ENCODE data around the gene SLC6A6.

The SLC6A6 gene

GRCh38 chr3:14461748-14462324 is 59.4 kb downstream of the SLC6A6 start:
- H3K27me3 ChIP-seq (ENCODE audit: insufficient read depth, low read length): no peaks in the 10 kb centered on the region
- H3K9me3 ChIP-seq (ENCODE audit: low read length): no peaks in the 10 kb centered on the region
- H3K4me3 ChIP-seq (ENCODE audit: low read length): no peak overlapping the region

DNA sequence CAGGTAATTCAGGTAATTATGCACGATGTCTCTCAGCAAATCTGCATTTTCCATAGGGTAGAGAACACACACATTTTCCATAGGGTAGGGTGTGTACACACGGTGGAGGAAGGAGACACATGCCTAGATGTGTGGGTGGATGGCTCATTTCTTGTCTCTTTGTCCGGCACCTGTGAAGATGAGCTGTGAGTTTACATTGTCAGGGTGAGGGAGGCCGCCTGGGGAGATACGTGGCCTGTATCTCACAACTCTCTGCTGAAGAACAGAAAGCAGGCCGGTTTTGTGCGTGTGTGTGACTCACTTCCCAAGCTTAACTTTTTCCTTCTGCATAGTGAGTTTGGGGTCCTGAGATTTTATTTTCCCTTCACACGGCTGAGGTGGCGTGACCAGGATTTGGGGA is 60.3 kb downstream of the SLC6A6 start:
- H3K36me3 ChIP-seq (ENCODE audit: insufficient read depth, low read length): no peaks in the 10 kb centered on the region
- H3K9me3 ChIP-seq (ENCODE audit: low read length): no peaks in the 10 kb centered on the region
- H2AFZ ChIP-seq (ENCODE audit: low read depth, low read length): no peak overlapping the region
- no peaks in the 10 kb centered on the region for H3K27me3 ChIP-seq (ENCODE audit: insufficient read depth, low read length)
- peaks cover 12% of the 10 kb centered on the region for H3K4me1 ChIP-seq (ENCODE audit: insufficient read depth, low read length)
- H3K4me3 ChIP-seq (ENCODE audit: low read length): no peak overlapping the region

More at GRCh38 chr3:14461748-14462324, 59.4 kb downstream of the SLC6A6 start:
- Histone ChIP-seq H3K36me3 (ENCODE audit: insufficient read depth, low read length) (no peaks in the 10 kb centered on the region), H2AFZ (ENCODE audit: low read depth, low read length) (no peak overlapping the region), H3K4me1 (ENCODE audit: insufficient read depth, low read length) (peaks cover 12% of the 10 kb centered on the region)

- H3K36me3 ChIP-seq (ENCODE audit: insufficient read depth, low read length): no peaks in the 10 kb centered on the region
- no peak overlapping the region for H3K4me3 ChIP-seq (ENCODE audit: low read length)
- peaks cover 12% of the 10 kb centered on the region for H3K4me1 ChIP-seq (ENCODE audit: insufficient read depth, low read length)
- no peak overlapping the region for H2AFZ ChIP-seq (ENCODE audit: low read depth, low read length)
- H3K27me3 ChIP-seq (ENCODE audit: insufficient read depth, low read length): no peaks in the 10 kb centered on the region
- H3K9me3 ChIP-seq (ENCODE audit: low read length): no peaks in the 10 kb centered on the region
These were observed 61.1 kb downstream of the SLC6A6 start for GRCh38 chr3:14463330-14464140.

DNA sequence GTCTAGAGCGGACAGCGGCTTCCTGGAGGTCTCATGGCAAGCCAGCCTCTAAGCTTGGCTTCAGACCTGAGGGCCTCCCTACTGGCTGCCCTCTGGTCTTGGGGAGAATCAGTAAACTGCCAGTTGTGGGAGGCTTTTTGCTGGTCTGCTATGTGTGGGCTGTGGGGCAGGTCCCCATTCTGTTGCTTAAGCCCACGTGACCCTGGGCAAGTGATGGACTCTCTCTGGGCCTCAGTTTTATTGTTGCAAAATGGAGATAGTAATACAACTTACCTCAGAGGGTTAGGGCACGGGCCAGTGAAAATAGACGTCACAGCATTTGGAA is 61.7 kb downstream of the SLC6A6 start:
- no peaks in the 10 kb centered on the region for H3K36me3 ChIP-seq (ENCODE audit: insufficient read depth, low read length)
- no peaks in the 10 kb centered on the region for H3K9me3 ChIP-seq (ENCODE audit: low read length)
- no peak overlapping the region for H2AFZ ChIP-seq (ENCODE audit: low read depth, low read length)
- H3K4me1 ChIP-seq (ENCODE audit: insufficient read depth, low read length): peaks cover 12% of the 10 kb centered on the region
- no peak overlapping the region for H3K4me3 ChIP-seq (ENCODE audit: low read length)
- H3K27me3 ChIP-seq (ENCODE audit: insufficient read depth, low read length): no peaks in the 10 kb centered on the region

GRCh38 chr3:14464521-14464920 is 62.1 kb downstream of the SLC6A6 start:
- H3K9me3 ChIP-seq (ENCODE audit: low read length): no peaks in the 10 kb centered on the region
- H3K4me1 ChIP-seq (ENCODE audit: insufficient read depth, low read length): peaks cover 12% of the 10 kb centered on the region
- no peaks in the 10 kb centered on the region for H3K36me3 ChIP-seq (ENCODE audit: insufficient read depth, low read length)
- H2AFZ ChIP-seq (ENCODE audit: low read depth, low read length): no peak overlapping the region
- no peak overlapping the region for H3K4me3 ChIP-seq (ENCODE audit: low read length)
- H3K27me3 ChIP-seq (ENCODE audit: insufficient read depth, low read length): no peaks in the 10 kb centered on the region

DNA sequence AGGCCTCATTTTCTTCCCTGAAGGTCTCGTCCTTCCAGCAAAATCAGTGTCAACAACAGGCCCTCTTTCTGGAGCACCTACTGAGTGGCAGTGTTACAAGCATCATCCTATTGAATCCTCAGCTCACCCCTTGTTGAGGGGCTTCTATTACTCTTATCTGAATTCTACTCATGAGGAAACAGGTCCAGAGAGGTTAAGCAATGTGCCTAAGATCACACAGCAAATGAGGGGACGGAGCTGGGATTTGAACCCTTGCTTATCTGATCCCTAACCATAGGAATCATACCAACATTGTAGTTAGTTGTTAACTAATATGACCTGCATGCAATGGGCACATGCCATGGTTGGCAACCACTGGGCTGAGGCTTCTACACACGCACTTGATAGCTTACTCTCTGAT is 63.0 kb downstream of the SLC6A6 start:
- Histone ChIP-seq H3K4me1 (ENCODE audit: insufficient read depth, low read length) (peaks cover 12% of the 10 kb centered on the region), H3K36me3 (ENCODE audit: insufficient read depth, low read length) (no peaks in the 10 kb centered on the region), H3K4me3 (ENCODE audit: low read length) (no peak overlapping the region), H3K9me3 (ENCODE audit: low read length) (no peaks in the 10 kb centered on the region), H3K27me3 (ENCODE audit: insufficient read depth, low read length) (no peaks in the 10 kb centered on the region), H2AFZ (ENCODE audit: low read depth, low read length) (no peak overlapping the region)

DNA sequence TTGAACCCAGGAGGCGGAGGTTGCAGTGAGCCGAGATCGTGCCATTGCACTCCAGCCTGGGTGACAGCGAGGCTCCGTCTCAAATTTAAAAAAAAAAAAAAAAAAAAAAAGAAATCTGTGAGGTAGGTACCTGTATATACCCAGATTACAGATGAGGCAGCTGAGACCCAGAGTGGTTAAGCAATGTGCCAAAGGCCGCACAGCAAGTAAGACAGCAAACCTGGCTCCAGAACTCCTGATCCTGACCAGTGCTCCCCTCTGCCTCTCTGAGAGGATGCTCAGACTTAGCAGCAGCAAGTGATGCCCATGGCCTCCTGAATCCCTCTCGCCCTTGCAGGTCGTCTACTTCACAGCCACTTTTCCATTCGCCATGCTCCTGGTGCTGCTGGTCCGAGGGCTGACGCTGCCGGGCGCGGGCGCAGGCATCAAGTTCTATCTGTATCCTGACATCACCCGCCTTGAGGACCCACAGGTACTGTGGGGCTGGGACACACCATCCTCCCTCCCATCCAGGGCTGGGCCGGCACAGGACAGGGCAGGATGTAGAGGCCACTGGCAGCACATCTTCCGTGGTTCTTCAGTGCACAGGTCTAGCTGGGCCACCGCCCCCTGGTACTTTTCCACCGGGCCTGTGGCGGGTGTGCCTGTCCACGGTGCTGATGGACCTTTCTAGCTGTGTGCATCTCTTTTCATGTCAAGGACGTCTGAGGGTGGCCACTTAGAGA is 63.9 kb downstream of the SLC6A6 start:
- Histone ChIP-seq H3K36me3 (ENCODE audit: insufficient read depth, low read length) (no peaks in the 10 kb centered on the region), H3K4me1 (ENCODE audit: insufficient read depth, low read length) (peaks cover 12% of the 10 kb centered on the region), H2AFZ (ENCODE audit: low read depth, low read length) (no peak overlapping the region), H3K9me3 (ENCODE audit: low read length) (no peaks in the 10 kb centered on the region), H3K27me3 (ENCODE audit: insufficient read depth, low read length) (no peaks in the 10 kb centered on the region), H3K4me3 (ENCODE audit: low read length) (no peak overlapping the region)

DNA sequence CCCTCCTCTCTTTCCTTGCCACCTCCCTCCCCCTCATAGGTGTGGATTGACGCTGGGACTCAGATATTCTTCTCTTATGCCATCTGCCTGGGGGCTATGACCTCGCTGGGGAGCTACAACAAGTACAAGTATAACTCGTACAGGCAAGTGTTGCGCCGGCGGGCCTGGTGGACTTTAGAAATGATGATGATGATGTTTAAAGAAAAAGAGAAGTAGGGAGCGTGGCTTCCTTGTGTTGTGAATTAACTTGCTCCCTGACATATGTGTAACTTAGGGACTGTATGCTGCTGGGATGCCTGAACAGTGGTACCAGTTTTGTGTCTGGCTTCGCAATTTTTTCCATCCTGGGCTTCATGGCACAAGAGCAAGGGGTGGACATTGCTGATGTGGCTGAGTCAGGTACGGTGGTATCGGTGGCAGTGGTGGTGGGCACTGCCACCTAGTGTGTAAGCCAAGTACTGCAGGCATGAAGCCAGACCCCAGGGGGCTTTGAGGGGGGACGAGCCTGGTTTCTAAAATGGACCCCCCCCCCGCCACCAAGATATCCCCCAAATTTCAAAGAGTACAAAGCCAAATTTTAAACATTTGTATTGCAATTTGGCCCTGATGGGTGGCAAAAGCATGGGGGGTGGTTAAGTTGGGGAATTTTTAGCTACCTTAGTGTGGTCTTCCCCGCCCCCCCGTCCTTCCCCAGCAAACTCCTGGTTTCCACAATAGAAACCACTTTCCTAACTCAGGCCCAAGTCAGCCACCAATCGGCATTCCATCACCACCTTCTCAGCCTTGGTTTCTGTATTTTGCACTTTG is 65.6 kb downstream of the SLC6A6 start:
- H3K4me3 ChIP-seq (ENCODE audit: low read length): no peak overlapping the region
- no peak overlapping the region for H2AFZ ChIP-seq (ENCODE audit: low read depth, low read length)
- H3K4me1 ChIP-seq (ENCODE audit: insufficient read depth, low read length): peaks cover 8% of the 10 kb centered on the region
- H3K36me3 ChIP-seq (ENCODE audit: insufficient read depth, low read length): no peaks in the 10 kb centered on the region
- no peaks in the 10 kb centered on the region for H3K27me3 ChIP-seq (ENCODE audit: insufficient read depth, low read length)
- H3K9me3 ChIP-seq (ENCODE audit: low read length): peaks cover 3% of the 10 kb centered on the region

GRCh38 chr3:14468621-14468981 is 66.2 kb downstream of the SLC6A6 start:
- Histone ChIP-seq H3K4me3 (ENCODE audit: low read length) (no peak overlapping the region), H3K36me3 (ENCODE audit: insufficient read depth, low read length) (no peaks in the 10 kb centered on the region), H2AFZ (ENCODE audit: low read depth, low read length) (no peak overlapping the region), H3K4me1 (ENCODE audit: insufficient read depth, low read length) (peaks cover 2% of the 10 kb centered on the region), H3K9me3 (ENCODE audit: low read length) (peaks cover 3% of the 10 kb centered on the region), H3K27me3 (ENCODE audit: insufficient read depth, low read length) (no peaks in the 10 kb centered on the region)

DNA sequence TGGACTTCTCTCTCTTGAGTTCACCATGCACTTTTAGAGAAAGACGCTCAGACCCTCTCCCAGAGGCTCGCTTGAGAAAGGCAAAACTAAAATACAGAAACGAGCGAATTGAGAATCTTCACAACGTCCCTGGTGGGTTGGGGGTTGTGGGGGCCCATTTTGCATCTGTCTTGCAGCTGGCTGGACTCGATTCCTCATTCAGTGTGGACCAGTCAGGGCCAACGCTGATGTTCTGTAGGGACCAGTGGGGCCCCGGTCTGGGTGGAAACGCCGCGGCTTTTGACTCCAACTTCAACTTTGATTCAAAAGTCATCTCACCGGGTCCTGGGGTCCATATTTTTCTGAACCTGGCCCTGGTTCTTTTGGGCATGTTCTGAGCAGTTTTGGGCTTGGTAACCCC is 68.1 kb downstream of the SLC6A6 start:
- H3K27me3 ChIP-seq (ENCODE audit: insufficient read depth, low read length): no peaks in the 10 kb centered on the region
- H3K4me3 ChIP-seq (ENCODE audit: low read length): no peak overlapping the region
- H3K36me3 ChIP-seq (ENCODE audit: insufficient read depth, low read length): no peaks in the 10 kb centered on the region
- H3K9me3 ChIP-seq (ENCODE audit: low read length): peaks cover 3% of the 10 kb centered on the region
- H2AFZ ChIP-seq (ENCODE audit: low read depth, low read length): no peak overlapping the region
- H3K4me1 ChIP-seq (ENCODE audit: insufficient read depth, low read length): no peaks in the 10 kb centered on the region

DNA sequence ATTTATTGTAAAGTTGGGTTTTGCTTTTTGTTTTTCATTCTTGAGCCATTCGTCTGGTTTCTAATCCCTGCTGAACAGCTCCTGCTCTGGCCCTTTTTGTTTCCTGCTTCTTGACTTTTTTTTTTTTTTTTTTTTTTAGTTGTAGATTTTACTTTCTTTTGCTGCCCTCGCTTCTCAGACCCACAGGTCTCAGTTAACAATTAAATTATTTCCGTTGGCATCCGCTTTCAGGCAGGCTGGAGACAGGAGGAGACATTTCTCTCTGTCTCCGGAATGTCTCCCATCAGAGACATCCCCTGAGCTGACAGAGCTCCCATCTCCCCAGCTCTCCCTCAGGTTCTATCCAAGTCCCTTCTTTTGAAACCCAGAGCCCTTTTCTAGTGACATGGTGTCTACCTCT is 68.6 kb downstream of the SLC6A6 start:
- H3K36me3 ChIP-seq (ENCODE audit: insufficient read depth, low read length): no peaks in the 10 kb centered on the region
- H3K27me3 ChIP-seq (ENCODE audit: insufficient read depth, low read length): no peaks in the 10 kb centered on the region
- H2AFZ ChIP-seq (ENCODE audit: low read depth, low read length): no peak overlapping the region
- peaks cover 3% of the 10 kb centered on the region for H3K9me3 ChIP-seq (ENCODE audit: low read length)
- H3K4me1 ChIP-seq (ENCODE audit: insufficient read depth, low read length): no peaks in the 10 kb centered on the region
- no peak overlapping the region for H3K4me3 ChIP-seq (ENCODE audit: low read length)

GRCh38 chr3:14471690-14472089 is 69.3 kb downstream of the SLC6A6 start:
- Histone ChIP-seq H3K4me1 (ENCODE audit: insufficient read depth, low read length) (no peaks in the 10 kb centered on the region), H3K9me3 (ENCODE audit: low read length) (peaks cover 3% of the 10 kb centered on the region), H2AFZ (ENCODE audit: low read depth, low read length) (no peak overlapping the region), H3K27me3 (ENCODE audit: insufficient read depth, low read length) (no peaks in the 10 kb centered on the region), H3K36me3 (ENCODE audit: insufficient read depth, low read length) (no peaks in the 10 kb centered on the region), H3K4me3 (ENCODE audit: low read length) (no peak overlapping the region)
